ENCODE measurements around the gene ENOSF1.

DNA sequence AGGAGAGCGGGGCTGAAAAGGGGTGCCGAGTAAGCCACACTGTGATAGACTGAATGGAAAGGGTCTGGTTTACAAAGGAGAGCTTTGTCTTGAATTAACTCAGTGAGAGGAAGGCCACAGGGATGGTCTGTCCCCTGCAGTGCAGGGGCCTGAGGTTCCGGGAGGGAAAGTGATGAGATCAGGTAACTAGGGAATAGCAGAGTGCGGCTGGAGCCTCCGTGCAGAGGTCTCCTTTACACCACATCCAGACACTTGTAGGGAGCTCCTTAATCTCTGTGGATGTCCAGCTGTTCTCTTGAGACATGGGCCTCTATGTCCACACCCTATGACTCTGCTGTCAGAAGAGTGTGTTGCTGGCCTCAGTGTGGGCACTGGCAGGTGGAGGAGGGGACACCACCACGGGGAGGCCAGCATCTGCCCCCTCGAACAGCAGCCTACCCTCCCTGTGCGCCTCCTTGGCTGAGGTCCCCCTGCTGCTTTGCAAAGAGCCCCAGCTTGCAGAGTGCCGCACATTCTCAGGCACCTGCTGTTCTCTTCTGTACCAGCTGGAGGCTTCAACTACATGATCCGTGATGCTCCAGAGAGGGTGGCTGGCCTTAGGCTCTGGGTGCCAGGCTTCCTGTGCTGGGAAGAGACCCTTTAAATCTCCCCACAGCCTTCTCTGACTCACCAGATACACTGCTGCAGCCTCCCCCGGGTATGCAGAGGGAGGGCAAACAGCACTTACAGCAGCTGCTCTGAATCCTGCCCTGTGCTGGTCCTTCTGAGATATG is 25.9 kb downstream of the ENOSF1 start:
- TF ChIP-seq GATA3 (IDR thresholded peaks at IDR 0.05; ENCODE audit: low read depth, low read length) (no peak), GATA2 (IDR thresholded peaks at IDR 0.05; ENCODE audit: low read depth, low read length) (no peak)

Data from SH-SY5Y (cell line).